22Rv1 (cell line): ENCODE results near the gene CDC14A.

Experiments
- CTCF ChIP-seq: fragments of 450-650 bp; IDR thresholded peaks from 2 replicates; pipeline ENCODE4 v1.5.1; 2017; ENCODE audit warnings: mild to moderate bottlenecking
- ZFX ChIP-seq: fragments of 450-650 bp; IDR thresholded peaks from 2 replicates; pipeline ENCODE4 v1.6.1; 2017; ENCODE audit warnings: antibody characterized with exemption, borderline replicate concordance

GRCh38 chr1:100565533-100565932 lies 213.2 kb downstream of the CDC14A start:
- TF ChIP-seq CTCF (no peak), ZFX (no peak)
